Suprapubic skin (tissue), 3 donors: ENCODE data around the gene SYNC.
"Not testable (repeated sequence)": the region's sequence is repeated elsewhere in the genome, so short reads cannot be mapped to it uniquely, and the experiment has no call there.

Experiments
- CTCF ChIP-seq, 2 donors: fragments of 200-600 bp in 1 of 2; fragments of 450-650 bp in 1 of 2; sonication (generic) in 1 of 2; IDR thresholded peaks; one replicate each; pipeline ENCODE4 v1.5.1; 2016 to 2019; ENCODE audit warnings: antibody characterized with exemption in 2 of 2, mild to moderate bottlenecking in 1 of 2, moderate library complexity in 1 of 2
- EP300 ChIP-seq: sonication (generic); formaldehyde crosslinking; IDR thresholded peaks from one replicate; pipeline ENCODE4 v1.6.1; 2017; ENCODE audit warnings: antibody characterized with exemption

GRCh38 chr1:32642292-32642827 lies 60.2 kb downstream of the SYNC start:
- not testable (repeated sequence) for TF ChIP-seq CTCF (IDR thresholded peaks at IDR 0.05); EP300
